Measurements from ENCODE around the gene CSF3. TPM values are rescaled to one million over a fixed set of nuclear protein-coding genes. Genes with fewer than 3 reads are reported as not detected.

Gene CSF3
- total and polyA plus RNA-seq, 2 of the 13 experiments (the other 11 are each of a cell fraction or from before 2014, with no cell fraction given), result 0.09 TPM; not detected in 1

DNA sequence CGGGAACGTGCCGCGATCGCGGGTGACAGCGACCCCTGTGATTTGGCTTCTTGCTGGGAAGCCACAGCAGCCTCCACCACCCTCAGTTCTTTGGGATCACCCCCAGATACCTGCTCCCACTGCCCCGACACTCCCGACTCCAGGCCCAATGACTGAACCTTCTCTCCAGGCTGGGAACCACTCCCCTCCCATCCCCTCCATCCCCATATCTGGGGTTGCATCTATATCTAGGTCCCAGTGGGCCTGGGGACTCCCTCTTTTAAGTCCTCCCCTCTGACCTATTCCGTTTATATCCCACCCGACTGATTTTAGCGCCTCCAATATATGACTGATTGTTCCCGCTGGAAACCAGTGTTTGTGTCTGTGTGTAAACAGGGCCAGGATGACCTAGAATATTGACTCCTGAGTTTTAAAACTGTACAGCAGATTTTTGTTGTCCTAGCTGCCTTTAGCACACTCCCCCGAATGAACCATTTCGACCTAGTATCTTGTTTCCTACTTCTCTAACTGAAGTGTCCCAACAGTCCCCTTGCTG is 34.0 kb upstream of the CSF3 start (continued):
- no peak for TF ChIP-seq ZNF121 (CRISPR knock-in tag; IDR thresholded peaks at IDR 0.05)
- no peak for TF ChIP-seq ZNF225 (CRISPR knock-in tag; IDR thresholded peaks at IDR 0.05)
- TF ChIP-seq, protein P1, sequence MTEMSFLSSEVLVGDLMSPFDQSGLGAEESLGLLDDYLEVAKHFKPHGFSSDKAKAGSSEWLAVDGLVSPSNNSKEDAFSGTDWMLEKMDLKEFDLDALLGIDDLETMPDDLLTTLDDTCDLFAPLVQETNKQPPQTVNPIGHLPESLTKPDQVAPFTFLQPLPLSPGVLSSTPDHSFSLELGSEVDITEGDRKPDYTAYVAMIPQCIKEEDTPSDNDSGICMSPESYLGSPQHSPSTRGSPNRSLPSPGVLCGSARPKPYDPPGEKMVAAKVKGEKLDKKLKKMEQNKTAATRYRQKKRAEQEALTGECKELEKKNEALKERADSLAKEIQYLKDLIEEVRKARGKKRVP (CRISPR knock-in tag; IDR thresholded peaks at IDR 0.05), result no peak
- no peak for TF ChIP-seq MXD4 (CRISPR knock-in tag; IDR thresholded peaks at IDR 0.05)
- no peak for TF ChIP-seq ZNF337 (CRISPR knock-in tag; IDR thresholded peaks at IDR 0.05; ENCODE audit: borderline replicate concordance, low read depth)
- 0 out of 2 replicates have a peak, but pooled peaks have one; percentile 17 for TF ChIP-seq ZNF530 (CRISPR knock-in tag; IDR thresholded peaks at IDR 0.05; ENCODE audit: low read depth)
- no peak for TF ChIP-seq YY1 (IDR thresholded peaks at IDR 0.05; ENCODE audit: insufficient read depth, insufficient replicate concordance, low read depth, low read length)
- TF ChIP-seq ZNF451 (CRISPR knock-in tag; IDR thresholded peaks at IDR 0.05), result no peak
- TF ChIP-seq TFDP1 (CRISPR knock-in tag; IDR thresholded peaks at IDR 0.05; ENCODE audit: borderline replicate concordance), result no peak
- no peak for TF ChIP-seq BHLHE40 (IDR thresholded peaks at IDR 0.05; ENCODE audit: low read length)
- no peak for TF ChIP-seq REST (IDR thresholded peaks at IDR 0.05; ENCODE audit: borderline replicate concordance in 1 of 2, low read depth in 1 of 2, low read length in 2 of 2)
- TF ChIP-seq IRX3 (CRISPR knock-in tag; IDR thresholded peaks at IDR 0.05; ENCODE audit: borderline replicate concordance, low read depth), result no peak
- no peak for TF ChIP-seq ISL2 (CRISPR knock-in tag; IDR thresholded peaks at IDR 0.05)
- TF ChIP-seq, protein P2, sequence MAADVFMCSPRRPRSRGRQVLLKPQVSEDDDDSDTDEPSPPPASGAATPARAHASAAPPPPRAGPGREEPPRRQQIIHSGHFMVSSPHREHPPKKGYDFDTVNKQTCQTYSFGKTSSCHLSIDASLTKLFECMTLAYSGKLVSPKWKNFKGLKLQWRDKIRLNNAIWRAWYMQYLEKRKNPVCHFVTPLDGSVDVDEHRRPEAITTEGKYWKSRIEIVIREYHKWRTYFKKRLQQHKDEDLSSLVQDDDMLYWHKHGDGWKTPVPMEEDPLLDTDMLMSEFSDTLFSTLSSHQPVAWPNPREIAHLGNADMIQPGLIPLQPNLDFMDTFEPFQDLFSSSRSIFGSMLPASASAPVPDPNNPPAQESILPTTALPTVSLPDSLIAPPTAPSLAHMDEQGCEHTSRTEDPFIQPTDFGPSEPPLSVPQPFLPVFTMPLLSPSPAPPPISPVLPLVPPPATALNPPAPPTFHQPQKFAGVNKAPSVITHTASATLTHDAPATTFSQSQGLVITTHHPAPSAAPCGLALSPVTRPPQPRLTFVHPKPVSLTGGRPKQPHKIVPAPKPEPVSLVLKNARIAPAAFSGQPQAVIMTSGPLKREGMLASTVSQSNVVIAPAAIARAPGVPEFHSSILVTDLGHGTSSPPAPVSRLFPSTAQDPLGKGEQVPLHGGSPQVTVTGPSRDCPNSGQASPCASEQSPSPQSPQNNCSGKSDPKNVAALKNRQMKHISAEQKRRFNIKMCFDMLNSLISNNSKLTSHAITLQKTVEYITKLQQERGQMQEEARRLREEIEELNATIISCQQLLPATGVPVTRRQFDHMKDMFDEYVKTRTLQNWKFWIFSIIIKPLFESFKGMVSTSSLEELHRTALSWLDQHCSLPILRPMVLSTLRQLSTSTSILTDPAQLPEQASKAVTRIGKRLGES (CRISPR knock-in tag; IDR thresholded peaks at IDR 0.05; ENCODE audit: borderline replicate concordance), result no peak
- TF ChIP-seq ZNF496 (CRISPR knock-in tag; IDR thresholded peaks at IDR 0.05; ENCODE audit: insufficient replicate concordance), result no peak
- TF ChIP-seq MAZ (IDR thresholded peaks at IDR 0.05; ENCODE audit: borderline replicate concordance, low read depth, low read length), result no peak
- TF ChIP-seq MAZ (CRISPR knock-in tag; IDR thresholded peaks at IDR 0.05; ENCODE audit: low read depth), result no peak
- TF ChIP-seq ZNF557 (CRISPR knock-in tag; IDR thresholded peaks at IDR 0.05), result no peak

All from HepG2 (cell line).